K562 (cell line): Measurements from ENCODE around the gene GUK1. TPM values are rescaled to one million over a fixed set of nuclear protein-coding genes. Genes with fewer than 3 reads are reported as not detected.

Experiments
- ARNT ChIP-seq, 2 experiments: fragments of 450-650 bp; IDR thresholded peaks; 2 replicates each; pipeline ENCODE4 v1.6.1; 2016; ENCODE audit warnings: mild to moderate bottlenecking in 1 of 2
- ATF1 ChIP-seq, 2 experiments: fragments of 450-650 bp in 1 of 2; IDR thresholded peaks; 2 replicates each; pipeline ENCODE4 v1.6.1; 2016; ENCODE audit warnings: missing compliant biosample characterization in 1 of 2, missing genetic modification characterization in 1 of 2
- BMI1 ChIP-seq: fragments of 150-350 bp; IDR thresholded peaks from 2 replicates; pipeline ENCODE4 v1.6.1; 2014; ENCODE audit warnings: low read length
- CBX2 ChIP-seq: fragments of 200-600 bp; sonication (generic); IDR thresholded peaks from one replicate; pipeline ENCODE4 v1.6.1; 2012; ENCODE audit warnings: mild to moderate bottlenecking, low read length, inconsistent platforms; ENCODE audit not compliant: insufficient read depth, poor library complexity, severe bottlenecking
- DIDO1 ChIP-seq: fragments of 450-650 bp; IDR thresholded peaks from 2 replicates; pipeline ENCODE4 v1.6.1; 2016; ENCODE audit warnings: low read depth, missing biosample characterization, missing genetic modification characterization
- GATA2 ChIP-seq: sonication (generic); formaldehyde crosslinking; IDR thresholded peaks from 2 replicates; pipeline ENCODE4 v1.4.0; 2020; ENCODE audit warnings: mild to moderate bottlenecking, missing genetic modification reagents
- GATAD2A ChIP-seq: fragments of 450-650 bp; IDR thresholded peaks from 2 replicates; pipeline ENCODE4 v1.6.1; 2017
- HIVEP1 ChIP-seq: fragments of 250-450 bp; sonication (Bioruptor Pico); IDR thresholded peaks from 2 replicates; pipeline ENCODE4 v1.4.0; 2020; ENCODE audit warnings: mild to moderate bottlenecking
- HMG20B ChIP-seq: fragments of 250-450 bp; sonication (Bioruptor Pico); IDR thresholded peaks from 2 replicates; pipeline ENCODE4 v1.5.0; 2021; ENCODE audit warnings: mild to moderate bottlenecking
- KLF1 ChIP-seq: fragments of 450-650 bp; IDR thresholded peaks from 2 replicates; pipeline ENCODE4 v1.6.1; 2016; ENCODE audit warnings: missing genetic modification characterization, missing compliant biosample characterization
- MEF2A ChIP-seq: IDR thresholded peaks from 2 replicates; pipeline ENCODE4 v1.6.1; 2011; ENCODE audit warnings: low read depth, mild to moderate bottlenecking, low read length, moderate library complexity; ENCODE audit not compliant: control insufficient read depth
- NFRKB ChIP-seq: fragments of 450-650 bp; IDR thresholded peaks from 2 replicates; pipeline ENCODE4 v1.6.1; 2016; ENCODE audit warnings: low read depth
- NFYB ChIP-seq: IDR thresholded peaks from 2 replicates; pipeline ENCODE4 v1.6.1; 2011; ENCODE audit warnings: mild to moderate bottlenecking, moderate library complexity; ENCODE audit not compliant: insufficient read length; ENCODE audit errors: extremely low read depth
- PYGO2 ChIP-seq: fragments of 450-650 bp; IDR thresholded peaks from 2 replicates; pipeline ENCODE4 v1.6.1; 2016; ENCODE audit warnings: mild to moderate bottlenecking, missing genetic modification characterization, moderate library complexity, missing compliant biosample characterization
- RBFOX2 ChIP-seq: fragments of 200-400 bp; formaldehyde crosslinking; IDR thresholded peaks from 2 replicates; pipeline ENCODE4 v1.6.1; 2017; ENCODE audit warnings: low read depth, mild to moderate bottlenecking, low read length, moderate library complexity
- SMAD2 ChIP-seq: fragments of 150-350 bp; IDR thresholded peaks from 2 replicates; pipeline ENCODE4 v1.6.1; 2014; ENCODE audit warnings: low read depth, mild to moderate bottlenecking, low read length
- ZEB2 ChIP-seq: fragments of 450-650 bp; IDR thresholded peaks from 2 replicates; pipeline ENCODE4 v1.6.1; 2016
- ZFX ChIP-seq: sonication (generic); formaldehyde crosslinking; IDR thresholded peaks from 2 replicates; pipeline ENCODE4 v1.8.0; 2022; ENCODE audit warnings: mild to moderate bottlenecking, missing genetic modification reagents, moderate library complexity
- ZNF217 ChIP-seq: sonication (generic); formaldehyde crosslinking; IDR thresholded peaks from 2 replicates; pipeline ENCODE4 v1.8.0; 2022; ENCODE audit warnings: mild to moderate bottlenecking, missing genetic modification reagents
- polyA plus RNA-seq, 8 experiments: library from polyadenylated mRNA; depleted of rRNA in 4 of 8; stranded (reverse) in 5 of 8; unstranded in 3 of 8; fragments of >200 nt; fragmentation: Nextera tagmentation in 2 of 8; fragmentation: Illumina TruSeq in 1 of 8; extraction: Ambion mirVana in 2 of 8; extraction: Trizol in 1 of 8; gene quantifications; 2 replicates each; pipeline versions ENCODE4 v1.2.1 to v1.2.3, GENCODE V29; 2011 to 2014; ENCODE audit warnings: inconsistent platforms in 1 of 8, missing spikeins in 1 of 8
- total RNA-seq, 7 experiments: library from RNA; depleted of rRNA in 6 of 7; stranded (reverse); fragments of >200 nt in 6 of 7; fragmentation: Illumina TruSeq in 2 of 7; extraction: Trizol in 2 of 7; gene quantifications; 2 replicates each; pipeline versions ENCODE4 v1.2.1 to v1.2.3, GENCODE V29; 2011 to 2021; ENCODE audit warnings: low replicate concordance in 1 of 7
- TF ChIP-seq, protein P1 (sequence below): fragments of 250-450 bp; sonication (Bioruptor Pico); IDR thresholded peaks from 2 replicates; pipeline ENCODE4 v1.8.0; 2022; ENCODE audit warnings: inconsistent platforms
- TF ChIP-seq, protein P2 (sequence below): fragments of 250-450 bp; sonication (Bioruptor Pico); IDR thresholded peaks from 2 replicates; pipeline ENCODE4 v1.4.0; 2020; ENCODE audit warnings: mild to moderate bottlenecking, moderate library complexity
- TF ChIP-seq, protein P3 (sequence below): fragments of 450-650 bp; IDR thresholded peaks from 2 replicates; pipeline ENCODE4 v1.6.1; 2017; ENCODE audit warnings: antibody characterized with exemption
- TF ChIP-seq, protein P4 (sequence below): sonication (generic); formaldehyde crosslinking; IDR thresholded peaks from 2 replicates; pipeline ENCODE4 v1.8.1; 2023; ENCODE audit warnings: mild to moderate bottlenecking, missing genetic modification reagents

The GUK1 gene
- total and polyA plus RNA-seq, 9 of the 15 experiments (the other 6 are each of a cell fraction or from before 2014, with no cell fraction given), result 7.0 to 331 (median 132) TPM

DNA sequence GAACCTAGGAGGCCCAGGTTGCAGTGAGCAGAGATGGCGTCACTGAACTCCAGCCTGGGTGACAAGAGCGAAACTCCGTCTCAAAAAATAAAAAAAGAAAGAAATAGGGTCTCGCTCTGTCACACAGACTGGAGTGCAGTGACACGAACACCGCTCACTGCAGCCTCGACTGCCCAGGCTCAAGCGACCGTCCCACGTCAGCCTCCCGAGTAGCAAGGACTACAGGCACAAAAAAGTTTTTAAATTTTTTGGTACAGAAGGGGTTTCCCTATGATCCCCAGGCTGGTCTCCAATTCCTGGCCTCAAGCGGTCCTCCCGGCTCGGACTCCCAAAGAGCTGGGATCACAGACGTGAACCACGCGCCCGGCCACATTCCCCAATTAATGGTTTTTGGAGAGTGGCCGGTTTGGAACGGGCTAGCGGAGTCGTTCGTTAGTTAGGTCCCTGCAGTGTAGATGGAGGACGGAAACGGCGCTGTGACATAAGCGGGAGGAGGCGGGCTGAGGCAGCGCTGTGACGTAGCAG is 611 bp upstream of the GUK1 start (continued):
- TF ChIP-seq PYGO2 (tag), result peak; percentile 62; the same call in 1 of the 2 replicates
- 0 out of 2 replicates have a peak, but pooled peaks have one; percentile 48 for TF ChIP-seq HIVEP1 (CRISPR knock-in tag)
- no peak for TF ChIP-seq CBX2
- peak; percentile 24; the same call in 1 of the 2 replicates for TF ChIP-seq GATAD2A
- TF ChIP-seq, protein P1, sequence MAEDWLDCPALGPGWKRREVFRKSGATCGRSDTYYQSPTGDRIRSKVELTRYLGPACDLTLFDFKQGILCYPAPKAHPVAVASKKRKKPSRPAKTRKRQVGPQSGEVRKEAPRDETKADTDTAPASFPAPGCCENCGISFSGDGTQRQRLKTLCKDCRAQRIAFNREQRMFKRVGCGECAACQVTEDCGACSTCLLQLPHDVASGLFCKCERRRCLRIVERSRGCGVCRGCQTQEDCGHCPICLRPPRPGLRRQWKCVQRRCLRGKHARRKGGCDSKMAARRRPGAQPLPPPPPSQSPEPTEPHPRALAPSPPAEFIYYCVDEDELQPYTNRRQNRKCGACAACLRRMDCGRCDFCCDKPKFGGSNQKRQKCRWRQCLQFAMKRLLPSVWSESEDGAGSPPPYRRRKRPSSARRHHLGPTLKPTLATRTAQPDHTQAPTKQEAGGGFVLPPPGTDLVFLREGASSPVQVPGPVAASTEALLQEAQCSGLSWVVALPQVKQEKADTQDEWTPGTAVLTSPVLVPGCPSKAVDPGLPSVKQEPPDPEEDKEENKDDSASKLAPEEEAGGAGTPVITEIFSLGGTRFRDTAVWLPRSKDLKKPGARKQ (CRISPR knock-in tag), result no peak
- TF ChIP-seq SMAD2, result no peak
- TF ChIP-seq, protein P2, sequence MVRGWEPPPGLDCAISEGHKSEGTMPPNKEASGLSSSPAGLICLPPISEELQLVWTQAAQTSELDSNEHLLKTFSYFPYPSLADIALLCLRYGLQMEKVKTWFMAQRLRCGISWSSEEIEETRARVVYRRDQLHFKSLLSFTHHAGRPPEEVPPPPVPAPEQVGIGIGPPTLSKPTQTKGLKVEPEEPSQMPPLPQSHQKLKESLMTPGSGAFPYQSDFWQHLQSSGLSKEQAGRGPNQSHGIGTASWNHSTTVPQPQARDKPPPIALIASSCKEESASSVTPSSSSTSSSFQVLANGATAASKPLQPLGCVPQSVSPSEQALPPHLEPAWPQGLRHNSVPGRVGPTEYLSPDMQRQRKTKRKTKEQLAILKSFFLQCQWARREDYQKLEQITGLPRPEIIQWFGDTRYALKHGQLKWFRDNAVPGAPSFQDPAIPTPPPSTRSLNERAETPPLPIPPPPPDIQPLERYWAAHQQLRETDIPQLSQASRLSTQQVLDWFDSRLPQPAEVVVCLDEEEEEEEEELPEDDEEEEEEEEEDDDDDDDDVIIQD (CRISPR knock-in tag), result no peak
- TF ChIP-seq, protein P3, sequence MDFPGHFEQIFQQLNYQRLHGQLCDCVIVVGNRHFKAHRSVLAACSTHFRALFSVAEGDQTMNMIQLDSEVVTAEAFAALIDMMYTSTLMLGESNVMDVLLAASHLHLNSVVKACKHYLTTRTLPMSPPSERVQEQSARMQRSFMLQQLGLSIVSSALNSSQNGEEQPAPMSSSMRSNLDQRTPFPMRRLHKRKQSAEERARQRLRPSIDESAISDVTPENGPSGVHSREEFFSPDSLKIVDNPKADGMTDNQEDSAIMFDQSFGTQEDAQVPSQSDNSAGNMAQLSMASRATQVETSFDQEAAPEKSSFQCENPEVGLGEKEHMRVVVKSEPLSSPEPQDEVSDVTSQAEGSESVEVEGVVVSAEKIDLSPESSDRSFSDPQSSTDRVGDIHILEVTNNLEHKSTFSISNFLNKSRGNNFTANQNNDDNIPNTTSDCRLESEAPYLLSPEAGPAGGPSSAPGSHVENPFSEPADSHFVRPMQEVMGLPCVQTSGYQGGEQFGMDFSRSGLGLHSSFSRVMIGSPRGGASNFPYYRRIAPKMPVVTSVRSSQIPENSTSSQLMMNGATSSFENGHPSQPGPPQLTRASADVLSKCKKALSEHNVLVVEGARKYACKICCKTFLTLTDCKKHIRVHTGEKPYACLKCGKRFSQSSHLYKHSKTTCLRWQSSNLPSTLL, result no peak
- peak; percentile 69 for TF ChIP-seq RBFOX2
- TF ChIP-seq KLF1, result no peak
- no peak for TF ChIP-seq DIDO1 (tag)
- no peak for TF ChIP-seq HMG20B
- no peak for TF ChIP-seq ZEB2
- TF ChIP-seq, protein P4, sequence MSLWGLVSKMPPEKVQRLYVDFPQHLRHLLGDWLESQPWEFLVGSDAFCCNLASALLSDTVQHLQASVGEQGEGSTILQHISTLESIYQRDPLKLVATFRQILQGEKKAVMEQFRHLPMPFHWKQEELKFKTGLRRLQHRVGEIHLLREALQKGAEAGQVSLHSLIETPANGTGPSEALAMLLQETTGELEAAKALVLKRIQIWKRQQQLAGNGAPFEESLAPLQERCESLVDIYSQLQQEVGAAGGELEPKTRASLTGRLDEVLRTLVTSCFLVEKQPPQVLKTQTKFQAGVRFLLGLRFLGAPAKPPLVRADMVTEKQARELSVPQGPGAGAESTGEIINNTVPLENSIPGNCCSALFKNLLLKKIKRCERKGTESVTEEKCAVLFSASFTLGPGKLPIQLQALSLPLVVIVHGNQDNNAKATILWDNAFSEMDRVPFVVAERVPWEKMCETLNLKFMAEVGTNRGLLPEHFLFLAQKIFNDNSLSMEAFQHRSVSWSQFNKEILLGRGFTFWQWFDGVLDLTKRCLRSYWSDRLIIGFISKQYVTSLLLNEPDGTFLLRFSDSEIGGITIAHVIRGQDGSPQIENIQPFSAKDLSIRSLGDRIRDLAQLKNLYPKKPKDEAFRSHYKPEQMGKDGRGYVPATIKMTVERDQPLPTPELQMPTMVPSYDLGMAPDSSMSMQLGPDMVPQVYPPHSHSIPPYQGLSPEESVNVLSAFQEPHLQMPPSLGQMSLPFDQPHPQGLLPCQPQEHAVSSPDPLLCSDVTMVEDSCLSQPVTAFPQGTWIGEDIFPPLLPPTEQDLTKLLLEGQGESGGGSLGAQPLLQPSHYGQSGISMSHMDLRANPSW, result 0 out of 2 replicates have a peak, but pooled peaks have one; percentile 63
- TF ChIP-seq ZNF217 (CRISPR knock-in tag), result no peak
- TF ChIP-seq ARNT (IDR thresholded peaks at IDR 0.05), result no peak
- no peak; the same call in 1 of the 2 replicates for TF ChIP-seq ATF1 (CRISPR knock-in tag; IDR thresholded peaks at IDR 0.05)
- TF ChIP-seq ATF1 (tag; IDR thresholded peaks at IDR 0.05), result no peak
- TF ChIP-seq NFYB, result no peak
- no peak for TF ChIP-seq GATA2 (CRISPR knock-in tag)
- no peak for TF ChIP-seq BMI1
- TF ChIP-seq MEF2A, result no peak
- TF ChIP-seq NFRKB, result peak; percentile 80
- TF ChIP-seq ZFX (CRISPR knock-in tag), result no peak; the same call in 1 of the 2 replicates
